ENCODE measurements around the gene CD84.

- TF ChIP-seq CTCF (IDR thresholded peaks at IDR 0.05) (no peak), POLR2A (IDR thresholded peaks at IDR 0.05) (no peak)
Measured at GRCh38 chr1:160610569-160611242, 31.4 kb upstream of the CD84 start.
